Body of pancreas (tissue), 4 donors: ENCODE data around the gene ZNF513. TPM values are rescaled to one million over a fixed set of nuclear protein-coding genes. Genes with fewer than 3 reads are reported as not detected.

Experiments used
- ATAC-seq: fragments of 150-250 bp; one replicate; pipeline ENCODE4 v1.9.1; 2016
- DNase-seq, 4 donors: peaks; one replicate each; pipeline ENCODE4 v3.0.0-alpha.2; 2019
- H3K27ac ChIP-seq, 4 donors: fragments of 200-600 bp; sonication (generic); 1 replicate in 3 of 4; 2 replicates in 1 of 4; pipeline versions ENCODE4 v1.5.1 to v1.6.1; 2016 to 2019; ENCODE audit warnings: mild to moderate bottlenecking in 1 of 4, mixed read lengths in 1 of 4, moderate library complexity in 1 of 4
- H3K27me3 ChIP-seq, 2 donors: fragments of 200-600 bp; sonication (generic); one replicate each; pipeline ENCODE4 v1.6.0; 2016; ENCODE audit warnings: mild to moderate bottlenecking in 1 of 2
- H3K36me3 ChIP-seq, 2 donors: fragments of 200-600 bp; sonication (generic); replicated peaks in 1 of 2; 2 replicates each; pipeline ENCODE4 v1.5.1; 2016; ENCODE audit warnings: low read depth in 2 of 2; ENCODE audit not compliant: insufficient read depth in 1 of 2
- H3K4me1 ChIP-seq: fragments of 200-600 bp; sonication (generic); one replicate; pipeline ENCODE4 v1.6.0; 2016
- H3K4me3 ChIP-seq, 2 donors: fragments of 200-600 bp; sonication (generic); 1 replicate in 1 of 2; 2 replicates in 1 of 2; pipeline ENCODE4 v1.5.1; 2016 to 2019
- H3K9me3 ChIP-seq, 3 donors: fragments of 200-600 bp; sonication (generic); 1 replicate in 2 of 3; 2 replicates in 1 of 3; pipeline ENCODE4 v1.5.1; 2016
- POLR2A ChIP-seq, 3 donors: fragments of 450-650 bp; IDR thresholded peaks; one replicate each; pipeline ENCODE4 v1.6.1; 2016; ENCODE audit warnings: antibody characterized with exemption in 3 of 3, mild to moderate bottlenecking in 2 of 3
- WGBS, 2 donors: methylation state at CpG; one replicate each; pipeline ENCODE4 v1.1.5; 2017; 5-methylcytosine and 5-hydroxymethylcytosine counted together
- intact Hi-C: fragments of 100-400 bp; cut with DNase I; formaldehyde crosslinking; loops from one replicate; pipeline ENCODE4 v1.15.1; 2023
- total RNA-seq, 2 donors: library from RNA; depleted of rRNA; stranded (reverse); fragments of >200 nt; gene quantifications; one replicate each; pipeline ENCODE4 v1.1.0, GENCODE V29; 2016
- TF ChIP-seq, protein P1 (sequence below), 7 experiments: fragments of 450-650 bp in 4 of 7; fragments of 200-600 bp in 3 of 7; sonication (generic) in 3 of 7; IDR thresholded peaks; one replicate each; pipeline ENCODE4 v1.5.1; 2016 to 2019; ENCODE audit warnings: antibody characterized with exemption in 7 of 7

Gene ZNF513
- total RNA-seq, 2 donors from 2014 or later, result 11.7 to 22.1 TPM

DNA sequence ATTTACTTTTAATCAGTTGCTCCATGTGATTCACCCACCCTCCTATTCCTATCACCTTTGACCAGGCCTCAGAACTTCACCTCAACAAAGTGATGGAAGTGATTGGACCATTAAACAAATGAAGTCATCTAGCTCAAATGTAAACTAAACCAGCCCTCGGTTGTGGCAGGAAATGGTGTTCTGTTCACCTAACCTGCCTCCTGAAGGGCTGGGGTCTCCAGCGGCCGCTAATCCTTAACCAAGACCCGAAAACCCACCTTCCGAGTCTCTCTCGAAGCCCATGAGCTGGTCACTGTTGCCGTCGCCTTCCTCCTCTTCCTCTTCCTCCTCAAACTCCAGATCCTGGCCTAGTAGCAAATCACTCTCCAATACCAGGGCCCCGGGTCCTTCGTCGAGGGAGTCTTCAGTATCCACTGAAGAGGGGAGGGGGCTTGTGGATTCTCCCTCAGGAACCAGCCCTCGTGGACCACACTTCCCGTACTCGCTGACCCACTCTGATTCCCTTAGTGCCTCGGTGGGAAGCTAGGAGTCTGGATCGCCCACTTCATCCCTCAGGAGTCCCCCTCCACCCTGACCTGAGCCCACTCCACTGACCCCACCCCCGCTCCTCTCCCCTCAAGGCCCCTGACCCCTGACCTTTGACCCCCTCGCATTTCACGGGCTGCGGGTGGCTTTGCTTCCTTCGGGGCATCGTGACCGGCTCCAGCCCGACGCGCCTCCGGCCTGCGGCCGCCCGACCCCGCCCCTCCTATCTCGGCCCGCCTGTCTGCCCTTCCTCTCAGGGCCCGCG, 503 bp downstream of the ZNF513 start:
- peak; percentile 42 for ATAC-seq
- H3K4me3 ChIP-seq, result peak overlapping the region; percentile 16 to 66
- WGBS, 2 donors, result 2 to 3% methylated on average over 17 to 35 of the region's 35 CpGs
- no peaks in the 10 kb centered on the region for H3K9me3 ChIP-seq
- TF ChIP-seq, protein P1, sequence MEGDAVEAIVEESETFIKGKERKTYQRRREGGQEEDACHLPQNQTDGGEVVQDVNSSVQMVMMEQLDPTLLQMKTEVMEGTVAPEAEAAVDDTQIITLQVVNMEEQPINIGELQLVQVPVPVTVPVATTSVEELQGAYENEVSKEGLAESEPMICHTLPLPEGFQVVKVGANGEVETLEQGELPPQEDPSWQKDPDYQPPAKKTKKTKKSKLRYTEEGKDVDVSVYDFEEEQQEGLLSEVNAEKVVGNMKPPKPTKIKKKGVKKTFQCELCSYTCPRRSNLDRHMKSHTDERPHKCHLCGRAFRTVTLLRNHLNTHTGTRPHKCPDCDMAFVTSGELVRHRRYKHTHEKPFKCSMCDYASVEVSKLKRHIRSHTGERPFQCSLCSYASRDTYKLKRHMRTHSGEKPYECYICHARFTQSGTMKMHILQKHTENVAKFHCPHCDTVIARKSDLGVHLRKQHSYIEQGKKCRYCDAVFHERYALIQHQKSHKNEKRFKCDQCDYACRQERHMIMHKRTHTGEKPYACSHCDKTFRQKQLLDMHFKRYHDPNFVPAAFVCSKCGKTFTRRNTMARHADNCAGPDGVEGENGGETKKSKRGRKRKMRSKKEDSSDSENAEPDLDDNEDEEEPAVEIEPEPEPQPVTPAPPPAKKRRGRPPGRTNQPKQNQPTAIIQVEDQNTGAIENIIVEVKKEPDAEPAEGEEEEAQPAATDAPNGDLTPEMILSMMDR (IDR thresholded peaks at IDR 0.05), result no peak
- TF ChIP-seq POLR2A (IDR thresholded peaks at IDR 0.05), result peak in 2 of 3 donors; percentile 35 to 47
- H3K36me3 ChIP-seq, result peaks cover 13 to 26% of the 10 kb centered on the region in 2 donors
- peaks cover 29% of the 10 kb centered on the region for H3K4me1 ChIP-seq
- intact Hi-C loops, result no loop called here
- DNase-seq, result peak in 3 of 4 donors; percentile 55 to 65 (median 63)
- H3K27ac ChIP-seq, result peak overlapping the region; percentile 73 to 93 (median 90)
- no peaks in the 10 kb centered on the region for H3K27me3 ChIP-seq

DNA sequence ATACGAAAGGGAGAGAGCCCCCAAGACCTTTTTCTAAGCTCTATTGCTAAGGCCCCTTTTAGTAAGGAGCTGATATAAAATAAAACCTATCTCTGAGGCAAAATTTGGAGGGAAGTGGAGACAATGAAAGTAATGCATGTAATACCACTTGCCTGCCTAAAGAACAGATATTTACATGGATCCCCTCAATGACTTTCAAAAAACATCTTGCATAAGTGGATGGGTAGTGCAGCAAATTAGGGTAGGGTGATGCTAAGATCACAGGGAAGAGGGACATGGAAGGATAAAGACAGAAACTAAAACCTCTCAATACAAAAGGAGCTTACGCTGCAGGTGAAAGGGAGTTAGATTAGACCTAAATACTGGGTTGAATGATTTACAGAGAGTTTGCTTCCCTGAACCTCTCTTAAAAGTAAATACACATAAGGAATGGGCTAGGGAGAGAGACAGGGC, 1.1 kb downstream of the ZNF513 start:
- 54 to 55% methylated on average over 2 of the region's 2 CpGs for WGBS, 2 donors

DNA sequence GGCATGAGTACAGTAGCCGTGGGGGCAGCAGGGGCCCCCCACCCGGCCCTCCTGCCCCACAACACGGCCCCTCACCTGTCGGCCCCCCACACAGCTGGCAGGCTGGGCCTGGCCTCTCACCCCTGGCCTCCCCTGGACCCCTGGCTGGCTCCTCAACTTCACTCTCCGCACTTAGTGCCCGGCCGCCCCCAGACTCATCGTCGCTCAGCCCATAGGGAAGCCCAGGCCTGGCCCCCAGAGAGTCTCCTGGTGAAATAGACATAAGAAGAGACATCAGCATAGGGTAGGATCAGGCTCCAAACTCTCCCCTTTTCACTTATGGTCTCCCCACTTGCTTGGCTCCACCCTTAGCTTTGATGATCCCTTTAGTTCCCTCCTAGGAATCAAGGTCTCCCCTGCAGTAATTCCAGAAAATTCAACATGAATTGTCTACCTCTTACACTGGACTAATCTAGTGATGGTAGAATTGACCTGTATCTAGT, 1.7 kb downstream of the ZNF513 start:
- Histone ChIP-seq H3K27me3 (no peaks in the 10 kb centered on the region), H3K36me3 (peaks cover 17 to 26% of the 10 kb centered on the region in 2 donors), H3K27ac (peak overlapping the region in 2 of 4 donors; percentile 93), H3K9me3 (no peaks in the 10 kb centered on the region), H3K4me3 (no peak overlapping the region), H3K4me1 (peaks cover 29% of the 10 kb centered on the region)
- intact Hi-C loops, result no loop called here
- TF ChIP-seq, protein P1 (IDR thresholded peaks at IDR 0.05), result no peak
- TF ChIP-seq POLR2A (IDR thresholded peaks at IDR 0.05), result peak in 1 of 3 donors; percentile 3
- DNase-seq (no peak), ATAC-seq (no peak)
- WGBS, 2 donors, result 83 to 88% methylated on average over 5 to 6 of the region's 9 CpGs

More for the DNA sequence above, 1.1 kb downstream of the ZNF513 start:
- Histone ChIP-seq H3K27ac (peak overlapping the region; percentile 73 to 93 (median 90)), H3K27me3 (no peaks in the 10 kb centered on the region), H3K4me1 (peaks cover 29% of the 10 kb centered on the region), H3K4me3 (no peak overlapping the region), H3K36me3 (peaks cover 17 to 28% of the 10 kb centered on the region in 2 donors), H3K9me3 (no peaks in the 10 kb centered on the region)
- TF ChIP-seq, protein P1 (IDR thresholded peaks at IDR 0.05), result no peak
- no peak for TF ChIP-seq POLR2A (IDR thresholded peaks at IDR 0.05)
- ATAC-seq (no peak), DNase-seq (no peak)
- intact Hi-C loops, result no loop called here

DNA sequence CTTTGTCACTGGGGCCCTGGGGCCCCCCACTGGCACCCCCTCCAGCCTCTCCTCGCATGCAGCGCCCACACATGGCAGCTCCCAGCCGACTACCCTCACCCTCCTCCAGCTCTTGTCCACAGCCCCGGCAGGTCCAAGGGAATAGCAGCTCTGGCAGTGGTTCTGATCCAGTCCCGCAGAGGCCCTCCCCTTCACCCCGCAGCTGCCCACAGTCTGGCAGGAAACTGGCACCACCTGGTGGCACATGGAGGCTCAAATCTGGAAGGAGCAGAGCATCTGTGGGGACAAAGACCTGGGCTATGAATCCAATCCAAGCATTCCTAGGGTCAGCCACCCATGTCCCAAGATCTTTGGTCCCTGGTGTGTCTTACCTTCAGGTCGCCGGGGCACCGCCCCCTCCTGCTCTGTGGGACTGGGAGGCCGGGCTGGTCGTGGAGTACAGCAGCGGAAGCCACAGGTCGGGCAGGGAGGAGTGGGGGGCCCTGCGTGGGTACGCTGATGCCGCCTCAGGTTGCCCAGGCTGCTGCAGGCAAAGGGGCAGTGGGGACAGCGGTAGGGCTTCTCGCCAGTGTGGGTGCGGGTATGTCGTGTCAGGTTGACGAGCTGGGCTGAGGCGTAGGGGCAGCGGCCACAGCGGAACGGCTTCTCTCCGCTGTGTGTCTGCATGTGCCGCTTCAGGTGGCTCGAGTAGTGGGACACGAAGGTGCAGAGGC, 2.3 kb downstream of the ZNF513 start:
- no peak for ATAC-seq
- WGBS, 2 donors, result 74 to 84% methylated on average over 16 to 28 of the region's 29 CpGs
- intact Hi-C loops, result no loop called here
- no peak overlapping the region for H3K27ac ChIP-seq
- TF ChIP-seq, protein P1 (IDR thresholded peaks at IDR 0.05), result peak in 2 of 7 experiments; percentile 6 to 13
- no peak for TF ChIP-seq POLR2A (IDR thresholded peaks at IDR 0.05)
- peaks cover 17 to 26% of the 10 kb centered on the region in 2 donors for H3K36me3 ChIP-seq
- no peak overlapping the region for H3K4me3 ChIP-seq
- DNase-seq, result peak in 2 of 4 donors; percentile 28 to 31
- H3K4me1 ChIP-seq, result peaks cover 29% of the 10 kb centered on the region
- no peaks in the 10 kb centered on the region for H3K27me3 ChIP-seq
- no peaks in the 10 kb centered on the region for H3K9me3 ChIP-seq
